ENCODE data around the gene LRRC63.

Gene LRRC63

GRCh38 chr13:46168783-46169182 lies 42.9 kb upstream of the LRRC63 start:
- POLR2A ChIA-PET: no interaction called here
- CTCF ChIA-PET: no interaction called here

GRCh38 chr13:46169758-46170157 lies 42.0 kb upstream of the LRRC63 start:
- ChIA-PET CTCF (no interaction called here), POLR2A (no interaction called here)
- DNase-seq (ENCODE audit: extremely low spot score): no peak
- TF ChIP-seq NFRKB (IDR thresholded peaks at IDR 0.05) (no peak), CTBP1 (IDR thresholded peaks at IDR 0.05; ENCODE audit: borderline replicate concordance) (no peak), ZNF384 (IDR thresholded peaks at IDR 0.05) (no peak), FOXM1 (IDR thresholded peaks at IDR 0.05; ENCODE audit: borderline replicate concordance) (no peak), ARNT (IDR thresholded peaks at IDR 0.05) (no peak), LEF1 (IDR thresholded peaks at IDR 0.05; ENCODE audit: borderline replicate concordance) (no peak), ELF4 (IDR thresholded peaks at IDR 0.05) (no peak), HDGF (IDR thresholded peaks at IDR 0.05; ENCODE audit: borderline replicate concordance) (no peak)
- TF ChIP-seq, protein P1, sequence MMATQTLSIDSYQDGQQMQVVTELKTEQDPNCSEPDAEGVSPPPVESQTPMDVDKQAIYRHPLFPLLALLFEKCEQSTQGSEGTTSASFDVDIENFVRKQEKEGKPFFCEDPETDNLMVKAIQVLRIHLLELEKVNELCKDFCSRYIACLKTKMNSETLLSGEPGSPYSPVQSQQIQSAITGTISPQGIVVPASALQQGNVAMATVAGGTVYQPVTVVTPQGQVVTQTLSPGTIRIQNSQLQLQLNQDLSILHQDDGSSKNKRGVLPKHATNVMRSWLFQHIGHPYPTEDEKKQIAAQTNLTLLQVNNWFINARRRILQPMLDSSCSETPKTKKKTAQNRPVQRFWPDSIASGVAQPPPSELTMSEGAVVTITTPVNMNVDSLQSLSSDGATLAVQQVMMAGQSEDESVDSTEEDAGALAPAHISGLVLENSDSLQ (IDR thresholded peaks at IDR 0.05): no peak

More at GRCh38 chr13:46168783-46169182, 42.9 kb upstream of the LRRC63 start:
- no peak for TF ChIP-seq SP1 (IDR thresholded peaks at IDR 0.05)
- no peak for TF ChIP-seq L3MBTL2 (conservative IDR thresholded peaks at IDR 0.05)
- TF ChIP-seq NFRKB (IDR thresholded peaks at IDR 0.05): no peak
- TF ChIP-seq SUZ12 (IDR thresholded peaks at IDR 0.05): no peak
- no peak for TF ChIP-seq FOXK2 (IDR thresholded peaks at IDR 0.05)
- TF ChIP-seq LEF1 (IDR thresholded peaks at IDR 0.05; ENCODE audit: borderline replicate concordance): no peak
- no peak for TF ChIP-seq BHLHE40 (IDR thresholded peaks at IDR 0.05; ENCODE audit: borderline replicate concordance)
- no peak for TF ChIP-seq ZNF384 (IDR thresholded peaks at IDR 0.05)
- no peak for TF ChIP-seq ARNT (IDR thresholded peaks at IDR 0.05)
- TF ChIP-seq FOXA1 (IDR thresholded peaks at IDR 0.05): no peak
- no peak for TF ChIP-seq FOXM1 (IDR thresholded peaks at IDR 0.05; ENCODE audit: borderline replicate concordance)
- no peak for TF ChIP-seq ELF4 (IDR thresholded peaks at IDR 0.05)
- no peak for TF ChIP-seq CTBP1 (IDR thresholded peaks at IDR 0.05; ENCODE audit: borderline replicate concordance)
- no peak for TF ChIP-seq TARDBP (IDR thresholded peaks at IDR 0.05)
- no peak for DNase-seq (ENCODE audit: extremely low spot score)

DNA sequence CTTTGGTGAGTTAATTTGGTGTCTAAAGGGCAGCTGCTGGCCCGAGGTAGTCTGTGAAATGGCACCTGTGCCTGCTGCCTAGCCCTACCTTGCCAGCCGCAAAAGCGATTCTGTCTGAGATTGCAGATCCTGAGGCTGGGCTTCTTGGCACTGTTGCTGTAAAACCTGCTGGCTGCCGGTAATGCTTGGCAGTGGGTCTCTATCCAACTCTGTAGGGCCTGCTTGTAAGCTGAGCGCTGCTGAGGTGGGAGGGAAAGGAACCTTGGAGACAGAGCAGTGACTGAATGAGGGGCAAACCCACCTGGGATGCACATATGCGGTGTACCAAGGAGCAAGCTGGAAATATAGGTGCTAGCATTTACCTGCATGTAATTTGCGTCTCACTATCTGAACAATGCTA lies 41.5 kb upstream of the LRRC63 start:
- POLR2A ChIA-PET: no interaction called here
- CTCF ChIA-PET: interaction anchor here (0.8 kb wide), 1 partner anchor 10 kb away, joined by 3 read pairs; no protein-coding TSS in a partner anchor
- no peak for DNase-seq (ENCODE audit: extremely low spot score)
- TF ChIP-seq, protein P1 (IDR thresholded peaks at IDR 0.05): no peak
- no peak for TF ChIP-seq FOXK2 (IDR thresholded peaks at IDR 0.05)
- no peak for TF ChIP-seq TARDBP (IDR thresholded peaks at IDR 0.05)
- TF ChIP-seq SUZ12 (IDR thresholded peaks at IDR 0.05): no peak
- TF ChIP-seq LEF1 (IDR thresholded peaks at IDR 0.05; ENCODE audit: borderline replicate concordance): no peak
- TF ChIP-seq L3MBTL2 (conservative IDR thresholded peaks at IDR 0.05): no peak
- TF ChIP-seq BHLHE40 (IDR thresholded peaks at IDR 0.05; ENCODE audit: borderline replicate concordance): no peak
- TF ChIP-seq ZNF384 (IDR thresholded peaks at IDR 0.05): no peak
- TF ChIP-seq ELF4 (IDR thresholded peaks at IDR 0.05): no peak
- no peak for TF ChIP-seq SP1 (IDR thresholded peaks at IDR 0.05)
- no peak for TF ChIP-seq FOXM1 (IDR thresholded peaks at IDR 0.05; ENCODE audit: borderline replicate concordance)
- TF ChIP-seq CTBP1 (IDR thresholded peaks at IDR 0.05; ENCODE audit: borderline replicate concordance): no peak
- no peak for TF ChIP-seq NFRKB (IDR thresholded peaks at IDR 0.05)
- TF ChIP-seq HDGF (IDR thresholded peaks at IDR 0.05; ENCODE audit: borderline replicate concordance): no peak

DNA sequence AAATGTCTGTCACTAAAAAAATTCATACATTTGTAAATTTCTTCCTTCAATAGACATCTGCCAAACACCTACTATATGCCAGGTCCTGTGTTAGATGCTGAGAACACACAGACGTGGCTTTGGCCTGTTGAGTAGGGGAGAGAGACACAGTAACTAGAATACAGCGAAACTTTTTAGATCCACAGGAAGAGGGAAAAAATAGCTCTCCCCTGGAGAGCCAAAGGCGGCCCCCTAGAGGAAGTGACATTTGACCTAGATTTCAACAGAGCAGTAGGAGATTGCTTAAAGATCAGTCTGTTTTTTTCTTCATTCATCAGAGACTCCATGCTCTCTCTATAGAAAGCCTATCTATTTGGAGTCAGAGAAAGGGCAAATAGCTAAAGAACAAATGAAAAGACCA lies 41.0 kb upstream of the LRRC63 start:
- no peak for TF ChIP-seq SUZ12 (IDR thresholded peaks at IDR 0.05)
- TF ChIP-seq FOXK2 (IDR thresholded peaks at IDR 0.05): no peak
- no peak for TF ChIP-seq L3MBTL2 (conservative IDR thresholded peaks at IDR 0.05)
- TF ChIP-seq ELF4 (IDR thresholded peaks at IDR 0.05): no peak
- TF ChIP-seq ZNF384 (IDR thresholded peaks at IDR 0.05): no peak
- TF ChIP-seq NFRKB (IDR thresholded peaks at IDR 0.05): no peak
- no peak for TF ChIP-seq FOXA1 (IDR thresholded peaks at IDR 0.05)
- TF ChIP-seq BHLHE40 (IDR thresholded peaks at IDR 0.05; ENCODE audit: borderline replicate concordance): no peak
- no peak for TF ChIP-seq HDGF (IDR thresholded peaks at IDR 0.05; ENCODE audit: borderline replicate concordance)
- TF ChIP-seq CTBP1 (IDR thresholded peaks at IDR 0.05; ENCODE audit: borderline replicate concordance): no peak
- no peak for TF ChIP-seq ARNT (IDR thresholded peaks at IDR 0.05)
- TF ChIP-seq SP1 (IDR thresholded peaks at IDR 0.05): no peak
- ChIA-PET CTCF (interaction anchor here (0.8 to 1.0 kb wide), 2 partner anchors 10 to 15 kb away, joined by 3 read pairs; no protein-coding TSS in a partner anchor), POLR2A (no interaction called here)
- no peak for DNase-seq (ENCODE audit: extremely low spot score)

DNA sequence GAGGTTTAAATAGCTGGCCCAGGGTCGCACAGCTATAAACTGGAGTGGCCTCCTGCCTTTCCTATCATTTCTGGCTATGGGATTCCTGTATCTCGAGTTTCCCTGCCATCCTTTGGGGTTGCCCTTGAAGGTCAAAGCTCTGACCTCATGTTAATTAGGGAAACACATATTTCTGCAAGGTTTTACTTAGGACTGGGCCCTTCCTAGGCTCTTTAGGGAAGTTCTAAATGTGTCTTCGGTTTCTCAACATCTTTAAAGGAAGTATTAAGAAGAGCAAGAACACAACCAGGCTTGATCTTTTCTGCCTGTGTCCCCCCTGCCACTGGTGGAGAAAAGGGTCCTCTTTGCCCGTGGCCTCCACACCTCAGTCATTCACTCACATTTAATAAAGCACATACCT lies 40.5 kb upstream of the LRRC63 start:
- POLR2A ChIA-PET: no interaction called here
- no peak for DNase-seq (ENCODE audit: extremely low spot score)
- TF ChIP-seq FOXA1 (IDR thresholded peaks at IDR 0.05) (no peak), HDGF (IDR thresholded peaks at IDR 0.05; ENCODE audit: borderline replicate concordance) (no peak), FOXK2 (IDR thresholded peaks at IDR 0.05) (no peak), BHLHE40 (IDR thresholded peaks at IDR 0.05; ENCODE audit: borderline replicate concordance) (no peak), TARDBP (IDR thresholded peaks at IDR 0.05) (no peak), ARNT (IDR thresholded peaks at IDR 0.05) (no peak), NFRKB (IDR thresholded peaks at IDR 0.05) (no peak), CTBP1 (IDR thresholded peaks at IDR 0.05; ENCODE audit: borderline replicate concordance) (no peak), L3MBTL2 (conservative IDR thresholded peaks at IDR 0.05) (no peak), SP1 (IDR thresholded peaks at IDR 0.05) (no peak), FOXM1 (IDR thresholded peaks at IDR 0.05; ENCODE audit: borderline replicate concordance) (no peak)
- TF ChIP-seq, protein P1 (IDR thresholded peaks at IDR 0.05): no peak
- CTCF ChIA-PET: interaction anchor here (0.8 to 1.0 kb wide), 2 partner anchors 11 to 14 kb away, joined by 3 read pairs; no protein-coding TSS in a partner anchor

GRCh38 chr13:46171739-46172138 lies 40.0 kb upstream of the LRRC63 start:
- no peak for DNase-seq (ENCODE audit: extremely low spot score)
- no peak for TF ChIP-seq ZNF384 (IDR thresholded peaks at IDR 0.05)
- TF ChIP-seq LEF1 (IDR thresholded peaks at IDR 0.05; ENCODE audit: borderline replicate concordance): no peak
- POLR2A ChIA-PET: no interaction called here
- CTCF ChIA-PET: interaction anchor here (0.9 to 1.0 kb wide), 2 partner anchors 14 to 17 kb away, joined by 3 read pairs; no protein-coding TSS in a partner anchor
